Measurements from ENCODE around the gene FAM217A. TPM values are rescaled to one million over a fixed set of nuclear protein-coding genes. Genes with fewer than 3 reads are reported as not detected.

Gene FAM217A
- total and polyA plus RNA-seq, 2 of the 13 experiments (the other 11 are each of a cell fraction or from before 2014, with no cell fraction given), result not detected

DNA sequence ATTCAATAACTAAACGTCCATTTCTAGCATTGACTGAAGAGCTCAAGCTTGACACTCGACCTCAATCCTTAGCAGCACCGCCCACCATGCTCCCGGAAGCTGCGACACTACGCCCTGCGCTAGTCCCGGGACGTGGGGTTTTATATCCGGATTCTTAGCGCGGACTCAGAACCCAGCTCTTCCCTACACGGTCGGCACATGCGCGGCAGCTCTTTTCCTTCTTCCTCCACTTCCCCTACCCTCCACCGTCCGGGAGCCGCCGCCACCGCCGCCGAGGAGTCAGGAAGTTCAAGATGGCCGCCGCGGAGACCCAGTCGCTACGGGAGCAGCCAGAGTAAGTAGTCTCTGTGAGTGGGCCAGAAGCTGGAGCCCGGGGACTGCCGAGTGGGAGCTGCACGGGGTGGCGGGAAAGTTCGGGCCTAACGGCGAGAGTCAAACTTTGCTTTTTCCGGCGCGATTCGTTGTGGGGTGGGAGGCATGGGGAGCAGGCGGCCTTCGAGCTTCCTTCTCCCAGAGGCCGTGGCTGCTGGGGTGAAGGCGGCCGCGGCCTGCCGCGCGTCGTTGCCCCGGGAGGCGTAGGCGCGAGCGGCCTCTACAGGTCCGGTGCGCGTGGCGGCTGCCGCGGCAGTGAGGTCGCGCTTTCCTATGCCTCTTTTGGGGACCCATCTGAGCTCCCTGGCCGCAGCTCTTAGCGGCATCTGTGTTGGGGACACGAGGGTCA, 57.6 kb downstream of the FAM217A start (continued):
- TF ChIP-seq ZNF609 (CRISPR knock-in tag; IDR thresholded peaks at IDR 0.05; ENCODE audit: borderline replicate concordance) (peak; percentile 53; the same call in 1 of the 2 replicates), TGIF2 (CRISPR knock-in tag; IDR thresholded peaks at IDR 0.05) (peak; percentile 85), CEBPB (IDR thresholded peaks at IDR 0.05; ENCODE audit: borderline replicate concordance, low read depth, low read length) (no peak), ELF4 (CRISPR knock-in tag; IDR thresholded peaks at IDR 0.05; ENCODE audit: borderline replicate concordance) (peak; percentile 93), ZNF180 (CRISPR knock-in tag; IDR thresholded peaks at IDR 0.05; ENCODE audit: borderline replicate concordance, low read depth) (no peak), NCOR1 (IDR thresholded peaks at IDR 0.05; ENCODE audit: borderline replicate concordance, low read length) (peak; percentile 23; the same call in 1 of the 2 replicates), HIVEP1 (CRISPR knock-in tag; IDR thresholded peaks at IDR 0.05) (peak; percentile 83), ZNF230 (CRISPR knock-in tag; IDR thresholded peaks at IDR 0.05) (peak; percentile 79; the same call in 1 of the 2 replicates), ZNF205 (CRISPR knock-in tag; IDR thresholded peaks at IDR 0.05) (peak; percentile 47), PATZ1 (CRISPR knock-in tag; IDR thresholded peaks at IDR 0.05) (peak; percentile 31; the same call in 1 of the 2 replicates), NRL (CRISPR knock-in tag; IDR thresholded peaks at IDR 0.05; ENCODE audit: borderline replicate concordance) (peak; percentile 82; the same call in 1 of the 2 replicates), MAZ (IDR thresholded peaks at IDR 0.05; ENCODE audit: borderline replicate concordance, low read depth, low read length) (peak; percentile 72; the same call in 1 of the 2 replicates), MAZ (CRISPR knock-in tag; IDR thresholded peaks at IDR 0.05; ENCODE audit: low read depth) (peak; percentile 82; the same call in 1 of the 2 replicates), ELF1 (CRISPR knock-in tag; IDR thresholded peaks at IDR 0.05) (peak; percentile 93), JARID2 (CRISPR knock-in tag; IDR thresholded peaks at IDR 0.05; ENCODE audit: insufficient replicate concordance) (no peak), THAP11 (CRISPR knock-in tag; IDR thresholded peaks at IDR 0.05) (peak; percentile 95), ZNF775 (CRISPR knock-in tag; IDR thresholded peaks at IDR 0.05; ENCODE audit: borderline replicate concordance) (no peak), EHMT2 (IDR thresholded peaks at IDR 0.05; ENCODE audit: borderline replicate concordance, low read depth, low read length) (no peak), ZSCAN21 (CRISPR knock-in tag; IDR thresholded peaks at IDR 0.05; ENCODE audit: borderline replicate concordance) (peak; percentile 51; the same call in 1 of the 2 replicates), ZNF451 (CRISPR knock-in tag; IDR thresholded peaks at IDR 0.05) (peak; percentile 56; the same call in 1 of the 2 replicates)

Data from HepG2 (cell line).